ENCODE data around the gene SEMA3B. TPM values are rescaled to one million over a fixed set of nuclear protein-coding genes. Genes with fewer than 3 reads are reported as not detected.

SEMA3B gene
- total and polyA plus RNA-seq, 9 of the 15 experiments (the other 6 are each of a cell fraction or from before 2014, with no cell fraction given) = 0.03 to 1.8 (median 0.55) TPM; not detected in 1

DNA sequence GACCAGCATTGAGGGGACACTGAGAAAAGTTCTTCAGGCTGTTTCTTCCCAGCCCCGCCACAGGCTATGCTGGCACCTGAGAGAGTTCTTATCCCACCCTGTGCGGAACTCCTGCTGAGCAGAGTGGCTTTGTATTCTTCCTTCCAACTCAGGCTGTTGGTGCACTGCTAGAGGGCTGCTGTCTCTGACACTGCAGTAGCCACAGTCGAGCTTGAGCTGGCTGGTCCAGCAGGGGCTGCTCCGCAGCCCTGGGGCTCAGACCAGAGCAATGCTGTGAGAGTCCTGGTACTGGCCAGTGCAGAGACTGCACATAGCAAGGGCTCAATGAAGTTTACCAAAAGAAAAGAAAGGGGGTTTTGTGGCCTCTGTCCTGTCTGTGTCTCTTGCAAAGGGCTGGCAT is 29.3 kb upstream of the SEMA3B start:
- Histone ChIP-seq H3K9ac (ENCODE audit: insufficient read depth in 1 of 2, low read depth in 2 of 2, low read length in 2 of 2) (no peak overlapping the region; a peak in 1 of 4 replicates), H3K27ac (ENCODE audit: extremely low read depth, low read depth, low read length) (no peak overlapping the region), H3K36me3 (ENCODE audit: control insufficient read depth, insufficient read depth, low read length) (peaks cover 7% of the 10 kb centered on the region; the same call in 1 of the 3 replicates), H4K20me1 (replicated peaks; ENCODE audit: control insufficient read depth, insufficient read depth, low read length) (no peaks in the 10 kb centered on the region), H2AFZ (ENCODE audit: low read depth, low read length) (no peak overlapping the region), H3K9me3 (replicated peaks; ENCODE audit: control insufficient read depth, insufficient read depth, low read depth, low read length) (no peaks in the 10 kb centered on the region), H3K4me2 (ENCODE audit: insufficient read depth, low read length) (no peak overlapping the region), H3K27me3 (ENCODE audit: control insufficient read depth in 2 of 2, insufficient read depth in 2 of 2, low read length in 2 of 2) (no peaks in the 10 kb centered on the region), H3K4me3 (no peak overlapping the region), H3K79me2 (ENCODE audit: control insufficient read depth, insufficient read depth, low read length) (peaks cover 39% of the 10 kb centered on the region), H3K9me1 (ENCODE audit: control insufficient read depth, insufficient read depth, low read length) (no peaks in the 10 kb centered on the region), H3K4me1 (replicated peaks in 1 of 2; ENCODE audit: control insufficient read depth in 2 of 2, insufficient read depth in 2 of 2, low read length in 2 of 2) (peaks cover 44 to 70% of the 10 kb centered on the region in 2 experiments)
- no peak for DNase-seq (ENCODE audit: extremely low read depth in 1 of 4, low spot score in 3 of 4)
- intact Hi-C loops (cut with micrococcal nuclease) (no loop called here), in situ Hi-C loops (cut with MboI) (no loop called here)
- 73% methylated on average over 4 of the region's 4 CpGs for WGBS (ENCODE audit: insufficient coverage, low coverage, missing lambda C conversion rate)
- no peak for FAIRE-seq
- CTCF ChIA-PET (ENCODE audit: low intra/inter-chr PET ratio) = no interaction called here
- ATAC-seq = no peak
- no TSS peak for BruUV-seq (replicated peaks)
- POLR2A ChIA-PET = no interaction called here
- TF ChIP-seq, protein P1, sequence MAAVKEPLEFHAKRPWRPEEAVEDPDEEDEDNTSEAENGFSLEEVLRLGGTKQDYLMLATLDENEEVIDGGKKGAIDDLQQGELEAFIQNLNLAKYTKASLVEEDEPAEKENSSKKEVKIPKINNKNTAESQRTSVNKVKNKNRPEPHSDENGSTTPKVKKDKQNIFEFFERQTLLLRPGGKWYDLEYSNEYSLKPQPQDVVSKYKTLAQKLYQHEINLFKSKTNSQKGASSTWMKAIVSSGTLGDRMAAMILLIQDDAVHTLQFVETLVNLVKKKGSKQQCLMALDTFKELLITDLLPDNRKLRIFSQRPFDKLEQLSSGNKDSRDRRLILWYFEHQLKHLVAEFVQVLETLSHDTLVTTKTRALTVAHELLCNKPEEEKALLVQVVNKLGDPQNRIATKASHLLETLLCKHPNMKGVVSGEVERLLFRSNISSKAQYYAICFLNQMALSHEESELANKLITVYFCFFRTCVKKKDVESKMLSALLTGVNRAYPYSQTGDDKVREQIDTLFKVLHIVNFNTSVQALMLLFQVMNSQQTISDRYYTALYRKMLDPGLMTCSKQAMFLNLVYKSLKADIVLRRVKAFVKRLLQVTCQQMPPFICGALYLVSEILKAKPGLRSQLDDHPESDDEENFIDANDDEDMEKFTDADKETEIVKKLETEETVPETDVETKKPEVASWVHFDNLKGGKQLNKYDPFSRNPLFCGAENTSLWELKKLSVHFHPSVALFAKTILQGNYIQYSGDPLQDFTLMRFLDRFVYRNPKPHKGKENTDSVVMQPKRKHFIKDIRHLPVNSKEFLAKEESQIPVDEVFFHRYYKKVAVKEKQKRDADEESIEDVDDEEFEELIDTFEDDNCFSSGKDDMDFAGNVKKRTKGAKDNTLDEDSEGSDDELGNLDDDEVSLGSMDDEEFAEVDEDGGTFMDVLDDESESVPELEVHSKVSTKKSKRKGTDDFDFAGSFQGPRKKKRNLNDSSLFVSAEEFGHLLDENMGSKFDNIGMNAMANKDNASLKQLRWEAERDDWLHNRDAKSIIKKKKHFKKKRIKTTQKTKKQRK (IDR thresholded peaks at IDR 0.05; ENCODE audit: borderline replicate concordance, low read depth, low read length) = no peak
- TF ChIP-seq NR2C1 (IDR thresholded peaks at IDR 0.05) = no peak
- no peak for TF ChIP-seq NR2C1 (tag; IDR thresholded peaks at IDR 0.05)
- no peak for TF ChIP-seq ZNF75A (CRISPR knock-in tag; IDR thresholded peaks at IDR 0.05)
- no peak for TF ChIP-seq ZBTB8A (IDR thresholded peaks at IDR 0.05; ENCODE audit: partially characterized antibody)
- no peak for TF ChIP-seq GATAD2B (IDR thresholded peaks at IDR 0.05; ENCODE audit: borderline replicate concordance)
- no peak for TF ChIP-seq POLR3G (IDR thresholded peaks at IDR 0.05; ENCODE audit: extremely low read depth, insufficient read length, insufficient replicate concordance)
- TF ChIP-seq ZNF184 (CRISPR knock-in tag; IDR thresholded peaks at IDR 0.05) = no peak
- TF ChIP-seq BRF1 (IDR thresholded peaks at IDR 0.05; ENCODE audit: borderline replicate concordance, extremely low read depth, insufficient read length) = no peak
- TF ChIP-seq YBX1 (IDR thresholded peaks at IDR 0.05) = no peak
- no peak for TF ChIP-seq CREM (IDR thresholded peaks at IDR 0.05; ENCODE audit: low read depth)
- no peak for TF ChIP-seq HDAC1 (IDR thresholded peaks at IDR 0.05)
- TF ChIP-seq, protein P2, sequence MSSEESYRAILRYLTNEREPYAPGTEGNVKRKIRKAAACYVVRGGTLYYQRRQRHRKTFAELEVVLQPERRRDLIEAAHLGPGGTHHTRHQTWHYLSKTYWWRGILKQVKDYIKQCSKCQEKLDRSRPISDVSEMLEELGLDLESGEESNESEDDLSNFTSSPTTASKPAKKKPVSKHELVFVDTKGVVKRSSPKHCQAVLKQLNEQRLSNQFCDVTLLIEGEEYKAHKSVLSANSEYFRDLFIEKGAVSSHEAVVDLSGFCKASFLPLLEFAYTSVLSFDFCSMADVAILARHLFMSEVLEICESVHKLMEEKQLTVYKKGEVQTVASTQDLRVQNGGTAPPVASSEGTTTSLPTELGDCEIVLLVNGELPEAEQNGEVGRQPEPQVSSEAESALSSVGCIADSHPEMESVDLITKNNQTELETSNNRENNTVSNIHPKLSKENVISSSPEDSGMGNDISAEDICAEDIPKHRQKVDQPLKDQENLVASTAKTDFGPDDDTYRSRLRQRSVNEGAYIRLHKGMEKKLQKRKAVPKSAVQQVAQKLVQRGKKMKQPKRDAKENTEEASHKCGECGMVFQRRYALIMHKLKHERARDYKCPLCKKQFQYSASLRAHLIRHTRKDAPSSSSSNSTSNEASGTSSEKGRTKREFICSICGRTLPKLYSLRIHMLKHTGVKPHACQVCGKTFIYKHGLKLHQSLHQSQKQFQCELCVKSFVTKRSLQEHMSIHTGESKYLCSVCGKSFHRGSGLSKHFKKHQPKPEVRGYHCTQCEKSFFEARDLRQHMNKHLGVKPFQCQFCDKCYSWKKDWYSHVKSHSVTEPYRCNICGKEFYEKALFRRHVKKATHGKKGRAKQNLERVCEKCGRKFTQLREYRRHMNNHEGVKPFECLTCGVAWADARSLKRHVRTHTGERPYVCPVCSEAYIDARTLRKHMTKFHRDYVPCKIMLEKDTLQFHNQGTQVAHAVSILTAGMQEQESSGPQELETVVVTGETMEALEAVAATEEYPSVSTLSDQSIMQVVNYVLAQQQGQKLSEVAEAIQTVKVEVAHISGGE (CRISPR knock-in tag; IDR thresholded peaks at IDR 0.05) = no peak
- TF ChIP-seq ZNF551 (CRISPR knock-in tag; IDR thresholded peaks at IDR 0.05) = no peak
